DOHH2 (cell line): ENCODE data around the gene PRRC2A.

ENCODE experiments used
- EZH2phosphoT487 ChIP-seq: fragments of 200-600 bp; sonication (generic); IDR thresholded peaks from 2 replicates; pipeline ENCODE4 v1.6.1; 2017; ENCODE audit warnings: borderline replicate concordance, mild to moderate bottlenecking, antibody characterized with exemption, low read length, moderate library complexity, mixed read lengths
- TF ChIP-seq, protein P1 (sequence below): fragments of 200-600 bp; sonication (generic); IDR thresholded peaks from one replicate; pipeline ENCODE4 v1.5.1; 2014; ENCODE audit warnings: antibody characterized with exemption, mild to moderate bottlenecking, low read depth, low read length; ENCODE audit not compliant: poor library complexity, severe bottlenecking

DNA sequence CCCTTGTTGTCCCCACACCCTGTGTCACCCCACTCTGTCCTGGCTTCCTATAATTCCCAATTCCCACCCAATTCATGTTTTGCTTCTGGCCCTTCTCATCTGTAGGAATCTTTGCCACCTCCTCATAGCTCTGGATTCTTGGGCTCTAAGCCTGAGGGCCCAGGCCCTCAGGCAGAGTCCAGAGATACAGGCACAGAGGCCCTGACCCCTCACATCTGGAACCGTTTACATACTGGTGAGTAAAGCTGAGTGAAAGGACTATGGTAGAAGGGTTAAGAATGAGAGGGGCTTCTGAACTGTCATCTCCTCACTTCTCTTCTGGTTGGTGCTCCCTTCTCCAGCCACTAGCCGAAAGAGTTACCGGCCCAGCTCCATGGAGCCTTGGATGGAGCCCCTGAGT, 13.6 kb downstream of the PRRC2A start:
- TF ChIP-seq, protein P1, sequence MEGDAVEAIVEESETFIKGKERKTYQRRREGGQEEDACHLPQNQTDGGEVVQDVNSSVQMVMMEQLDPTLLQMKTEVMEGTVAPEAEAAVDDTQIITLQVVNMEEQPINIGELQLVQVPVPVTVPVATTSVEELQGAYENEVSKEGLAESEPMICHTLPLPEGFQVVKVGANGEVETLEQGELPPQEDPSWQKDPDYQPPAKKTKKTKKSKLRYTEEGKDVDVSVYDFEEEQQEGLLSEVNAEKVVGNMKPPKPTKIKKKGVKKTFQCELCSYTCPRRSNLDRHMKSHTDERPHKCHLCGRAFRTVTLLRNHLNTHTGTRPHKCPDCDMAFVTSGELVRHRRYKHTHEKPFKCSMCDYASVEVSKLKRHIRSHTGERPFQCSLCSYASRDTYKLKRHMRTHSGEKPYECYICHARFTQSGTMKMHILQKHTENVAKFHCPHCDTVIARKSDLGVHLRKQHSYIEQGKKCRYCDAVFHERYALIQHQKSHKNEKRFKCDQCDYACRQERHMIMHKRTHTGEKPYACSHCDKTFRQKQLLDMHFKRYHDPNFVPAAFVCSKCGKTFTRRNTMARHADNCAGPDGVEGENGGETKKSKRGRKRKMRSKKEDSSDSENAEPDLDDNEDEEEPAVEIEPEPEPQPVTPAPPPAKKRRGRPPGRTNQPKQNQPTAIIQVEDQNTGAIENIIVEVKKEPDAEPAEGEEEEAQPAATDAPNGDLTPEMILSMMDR = no peak
- no peak for TF ChIP-seq EZH2phosphoT487
